Mesenteric fat pad (tissue), 1 donor: ENCODE measurements around the gene ITM2C. TPM values are rescaled to one million over a fixed set of nuclear protein-coding genes. Genes with fewer than 3 reads are reported as not detected.
A peak's percentile ranks its signal among the peaks of the same experiment; 100 is the strongest.

Experiments used
- DNase-seq: peaks from one replicate; pipeline ENCODE4 v3.0.0-alpha.2; 2020; ENCODE audit warnings: low spot score
- total RNA-seq: library from RNA; stranded (reverse); fragmentation: NEBNext Ultra II Directional; extraction: Animal tissue kit (Norgen Biotek cat#: 25700); gene quantifications from one replicate; pipeline ENCODE4 v1.2.1, GENCODE V29; 2021
- donor health status: DM: yes; HTN: yes; CAD: no.

Gene ITM2C
- total RNA-seq, 1 donor from 2014 or later = 27.1 TPM

DNA sequence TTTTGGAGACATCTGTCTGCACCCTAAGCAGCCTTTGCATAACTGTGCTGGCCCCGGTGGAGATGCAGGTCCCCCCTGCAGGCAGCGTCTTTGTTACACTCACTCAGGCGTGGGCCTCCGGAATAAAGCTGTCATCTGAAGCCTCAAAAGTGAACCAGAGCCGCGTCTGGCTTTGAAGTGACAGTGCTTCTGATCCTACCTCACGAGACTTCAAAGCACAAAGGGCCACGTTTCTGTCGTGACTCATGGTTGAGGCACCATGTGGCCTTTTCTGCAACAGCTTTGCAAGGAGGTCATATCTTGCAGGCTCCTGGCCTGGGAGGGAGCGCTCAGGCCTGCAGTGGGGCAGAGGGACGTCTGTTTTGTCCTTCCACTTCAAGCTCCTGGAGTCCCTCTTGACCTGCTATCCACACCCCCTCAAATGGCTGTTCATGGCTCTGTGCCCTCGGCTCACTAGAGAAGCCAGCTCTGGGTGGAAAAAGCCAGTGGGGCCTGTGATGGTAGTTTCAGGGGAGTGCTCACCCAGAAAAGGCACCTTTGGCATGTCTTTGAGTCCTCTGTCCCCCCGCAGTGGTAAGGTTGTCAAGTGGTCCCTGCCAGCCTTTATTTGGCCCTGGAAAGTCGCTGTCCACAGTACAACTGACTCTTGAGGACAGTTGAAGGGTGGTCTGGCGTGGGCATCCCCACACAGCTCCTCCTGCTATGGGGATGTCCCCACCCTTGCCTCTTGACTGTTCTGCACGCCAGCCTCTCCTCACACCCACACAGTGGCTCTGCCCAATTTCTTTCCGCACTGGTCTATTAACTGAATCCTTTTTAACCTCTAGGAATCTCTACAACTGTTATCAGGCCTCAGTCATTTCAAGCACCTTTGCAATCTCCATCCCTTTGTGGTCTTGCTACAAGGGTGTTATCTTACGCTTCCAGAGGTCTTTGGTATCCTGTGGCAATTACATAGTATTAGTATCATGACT lies 41.0 kb downstream of the ITM2C start:
- DNase-seq = peak; percentile 75

DNA sequence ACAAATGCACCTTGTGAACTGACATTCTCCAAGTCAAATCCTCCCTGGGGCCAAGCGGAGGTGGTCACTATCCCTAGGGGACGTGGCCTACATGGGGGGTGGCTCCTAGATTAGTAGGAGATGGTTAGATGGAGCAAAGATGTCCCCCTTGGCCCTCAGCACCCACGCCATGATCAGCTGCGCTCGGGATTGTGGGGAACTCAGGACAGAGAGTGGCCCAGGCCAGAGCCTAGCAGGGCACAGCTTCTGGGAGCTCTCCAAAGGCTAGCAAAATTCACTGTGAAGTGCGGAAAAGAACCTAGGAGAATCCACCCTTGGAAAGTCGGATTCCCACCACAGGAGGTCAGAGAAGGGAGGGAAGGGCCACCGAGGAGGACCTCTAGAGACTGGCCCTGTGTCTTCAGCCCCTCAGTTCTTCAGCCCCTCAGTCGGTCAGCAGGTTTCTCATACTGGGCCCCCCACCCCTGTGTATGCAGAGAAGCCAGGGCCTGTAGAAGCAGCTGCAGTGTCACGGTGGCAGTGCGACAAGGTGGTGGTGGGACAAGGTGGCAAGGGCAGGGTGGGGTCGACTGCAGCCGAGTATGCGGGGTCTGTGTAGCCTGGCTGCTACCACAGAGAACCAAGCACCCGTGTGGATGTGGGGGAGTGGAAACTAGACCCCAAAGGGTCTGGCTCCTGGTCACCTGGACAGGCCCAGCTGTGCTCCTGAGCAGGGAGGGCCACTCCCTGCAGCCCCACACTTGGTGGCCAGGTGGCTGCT lies 41.9 kb downstream of the ITM2C start:
- DNase-seq = peak; percentile 53

DNA sequence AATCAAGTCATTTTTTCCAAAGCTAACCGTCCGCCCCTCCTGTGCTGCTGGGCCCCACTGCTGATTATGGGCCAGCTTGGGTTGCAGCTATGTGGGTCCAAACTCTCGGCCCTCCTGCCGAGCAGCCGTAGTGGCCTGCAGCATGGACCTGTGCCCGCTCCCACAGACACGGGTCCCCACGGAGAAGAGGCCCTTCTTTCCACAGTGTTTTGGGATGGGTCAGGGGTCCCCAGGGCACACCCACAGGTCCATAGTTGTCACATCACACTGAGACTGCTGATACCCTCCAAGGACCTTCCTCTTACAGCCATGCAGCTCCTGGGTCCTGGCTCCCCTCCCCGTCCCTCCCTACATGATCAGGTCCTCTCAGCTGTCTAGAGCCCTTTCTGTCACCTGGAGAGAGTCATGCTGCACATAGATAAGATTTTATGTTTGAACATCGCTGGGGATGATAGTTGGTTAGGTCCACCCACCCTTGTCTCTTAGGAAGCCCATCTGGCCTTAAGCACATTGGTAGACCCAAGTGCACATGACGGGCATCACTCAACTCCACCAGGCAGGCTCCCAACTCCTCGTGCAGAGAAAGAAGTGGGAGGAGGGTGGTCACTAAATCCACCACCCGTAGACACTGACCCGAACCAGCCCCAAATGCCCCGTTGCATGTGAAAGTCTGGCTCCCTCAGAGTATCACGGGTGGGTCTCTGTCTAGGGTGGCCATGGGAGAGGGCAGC lies 42.8 kb downstream of the ITM2C start:
- DNase-seq = peak; percentile 69

DNA sequence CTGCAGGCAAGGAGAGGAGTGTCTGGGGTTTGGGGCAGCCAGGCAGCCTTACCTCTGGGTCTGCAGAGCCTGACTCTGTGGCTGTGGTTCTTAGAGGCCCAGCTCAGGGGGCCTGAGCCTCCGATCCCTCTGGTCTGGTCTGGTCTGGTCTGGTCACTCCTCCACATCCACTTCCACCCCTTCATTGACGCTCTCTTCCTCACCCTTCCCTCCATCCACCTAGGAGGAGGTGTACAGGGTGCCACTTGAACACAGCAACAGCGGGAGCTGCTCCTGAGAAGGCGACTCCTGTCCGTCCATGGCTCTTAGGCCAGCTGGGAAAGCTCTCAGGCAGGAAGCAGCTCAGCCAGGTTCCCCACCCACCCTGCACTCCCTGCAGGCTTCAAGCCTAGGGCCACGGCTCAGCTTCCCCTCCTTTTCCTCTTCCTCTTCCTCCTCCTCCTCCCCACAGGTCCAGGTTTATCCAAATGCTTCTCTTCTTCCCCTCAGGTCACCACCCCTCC lies 43.4 kb downstream of the ITM2C start:
- DNase-seq = peak; percentile 80

DNA sequence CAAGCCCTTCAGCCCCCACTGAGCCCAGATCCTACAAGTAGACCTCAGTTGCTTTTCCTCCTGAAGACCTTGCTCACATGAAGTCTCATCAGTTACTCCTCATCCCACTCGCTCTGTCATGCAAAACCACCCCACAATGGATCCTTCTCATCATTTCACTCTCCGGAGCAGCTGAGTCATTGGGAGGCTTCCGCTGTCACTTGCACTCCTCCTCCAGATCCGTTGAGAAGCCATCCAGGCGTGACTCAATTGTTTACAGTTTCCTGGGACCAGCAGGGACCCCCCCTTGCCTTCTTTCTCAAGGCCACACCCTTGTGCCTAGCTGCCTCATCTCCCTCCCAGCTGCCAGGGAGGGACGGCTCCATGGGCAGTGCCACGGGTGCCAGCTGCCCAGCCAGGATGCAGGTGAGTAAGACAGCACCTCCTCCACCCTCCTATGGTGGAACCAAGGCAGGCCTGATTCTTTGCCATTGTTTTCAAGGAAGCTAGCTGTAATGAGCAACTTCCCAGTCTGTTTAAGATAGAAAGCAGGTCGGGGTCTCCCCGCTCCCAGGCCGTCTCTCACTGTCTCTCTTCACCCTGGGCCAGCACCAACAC lies 44.0 kb downstream of the ITM2C start:
- peak; percentile 43 for DNase-seq

DNA sequence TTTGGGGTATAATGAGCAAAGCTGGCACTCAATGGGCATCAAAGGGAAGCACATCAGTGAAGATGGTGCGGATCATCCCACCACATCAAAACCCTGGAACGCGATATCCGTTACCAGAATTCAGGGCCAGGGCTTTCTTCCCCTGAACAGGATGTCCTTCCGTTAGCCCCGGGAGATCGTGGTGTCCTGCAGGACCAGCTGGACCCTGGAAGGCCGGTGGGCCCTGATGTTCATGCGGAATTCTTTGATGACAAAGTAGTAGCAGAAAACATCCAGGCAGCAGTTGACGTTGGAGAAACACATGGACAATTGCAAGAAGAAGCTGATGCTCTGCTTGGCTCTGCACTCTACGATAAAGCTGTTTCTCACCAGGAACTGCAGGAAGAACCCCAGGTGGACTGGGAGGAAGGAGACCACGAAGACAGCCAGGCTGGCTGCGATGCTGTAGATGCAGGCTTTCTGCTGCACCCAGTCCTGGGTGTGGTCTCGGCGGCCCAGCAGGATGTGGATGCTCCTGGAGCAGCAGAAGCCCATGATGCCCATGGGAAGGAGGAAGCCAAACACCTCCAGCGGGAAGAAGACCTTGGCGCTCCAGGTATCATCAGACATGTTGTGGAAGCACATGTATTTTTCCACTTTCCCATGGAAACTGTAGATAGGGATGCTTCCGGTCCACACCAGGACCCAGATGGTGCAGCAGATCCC lies 45.3 kb downstream of the ITM2C start:
- DNase-seq = peak; percentile 73

DNA sequence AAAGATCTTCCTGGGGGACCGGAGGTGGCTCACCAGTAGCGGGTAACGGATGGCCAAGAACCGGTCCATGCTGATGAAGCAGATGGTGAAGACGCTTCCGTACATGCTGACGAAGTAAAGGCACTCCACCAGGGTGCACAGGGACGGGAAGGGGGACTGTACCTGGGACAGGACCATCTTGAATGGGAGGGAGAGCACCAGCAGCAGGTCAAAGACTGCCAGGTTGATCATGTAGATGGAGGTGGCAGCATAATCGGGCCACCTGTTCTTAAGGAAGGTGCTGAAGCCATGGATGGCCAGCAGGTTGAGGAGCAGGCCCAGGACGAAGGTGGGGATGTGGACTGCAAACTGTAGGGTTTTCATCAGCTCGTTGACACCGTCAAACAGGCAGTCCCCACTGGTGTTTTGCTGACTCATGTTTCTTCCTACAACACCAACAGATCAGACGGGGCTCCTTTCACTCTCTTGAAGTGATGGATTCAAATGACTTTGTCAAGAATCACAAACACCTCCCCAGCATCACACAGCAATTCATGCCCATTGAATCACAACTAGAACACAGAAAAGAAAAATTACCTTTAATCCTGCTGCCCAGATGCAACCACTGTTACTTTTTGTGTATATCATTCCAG lies 45.9 kb downstream of the ITM2C start:
- peak; percentile 45 for DNase-seq

DNA sequence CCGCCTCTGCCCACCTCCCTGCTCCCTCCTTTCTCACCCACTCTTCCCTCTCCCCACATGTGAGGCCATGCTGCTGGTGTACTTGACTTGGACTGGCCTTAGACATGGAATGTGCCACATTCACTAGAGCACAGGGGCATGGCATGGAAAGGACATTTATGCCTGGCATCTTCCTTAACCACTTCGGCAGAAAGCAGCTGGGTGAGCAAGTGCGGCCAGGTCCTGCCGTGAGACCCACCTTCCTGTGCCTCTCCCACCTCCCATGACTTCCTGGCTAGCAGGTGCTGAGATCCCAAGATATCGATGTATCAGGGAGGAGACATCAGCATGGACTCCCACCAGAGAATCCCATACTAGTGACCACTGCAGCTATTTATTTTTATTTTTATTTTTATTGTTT lies 47.3 kb downstream of the ITM2C start:
- DNase-seq = peak; percentile 35

DNA sequence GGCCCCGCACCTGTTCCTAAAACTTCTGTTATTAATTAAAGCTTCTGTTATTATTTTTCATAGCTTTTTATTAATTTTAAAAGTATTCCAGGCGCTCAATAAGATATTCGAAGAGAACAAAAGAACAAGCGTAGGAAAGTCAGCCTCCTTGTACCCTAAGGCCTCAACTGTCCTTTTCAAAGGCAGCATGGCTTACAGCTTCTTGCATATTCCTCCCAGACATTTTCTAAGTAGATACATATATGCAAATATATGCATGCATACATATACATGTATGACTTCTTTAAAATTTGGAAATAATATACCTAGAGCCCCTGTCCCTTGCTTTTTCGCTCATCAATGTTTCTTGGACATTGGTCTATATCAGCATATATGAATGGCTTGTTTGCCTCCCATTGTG lies 48.0 kb downstream of the ITM2C start:
- DNase-seq = no peak

DNA sequence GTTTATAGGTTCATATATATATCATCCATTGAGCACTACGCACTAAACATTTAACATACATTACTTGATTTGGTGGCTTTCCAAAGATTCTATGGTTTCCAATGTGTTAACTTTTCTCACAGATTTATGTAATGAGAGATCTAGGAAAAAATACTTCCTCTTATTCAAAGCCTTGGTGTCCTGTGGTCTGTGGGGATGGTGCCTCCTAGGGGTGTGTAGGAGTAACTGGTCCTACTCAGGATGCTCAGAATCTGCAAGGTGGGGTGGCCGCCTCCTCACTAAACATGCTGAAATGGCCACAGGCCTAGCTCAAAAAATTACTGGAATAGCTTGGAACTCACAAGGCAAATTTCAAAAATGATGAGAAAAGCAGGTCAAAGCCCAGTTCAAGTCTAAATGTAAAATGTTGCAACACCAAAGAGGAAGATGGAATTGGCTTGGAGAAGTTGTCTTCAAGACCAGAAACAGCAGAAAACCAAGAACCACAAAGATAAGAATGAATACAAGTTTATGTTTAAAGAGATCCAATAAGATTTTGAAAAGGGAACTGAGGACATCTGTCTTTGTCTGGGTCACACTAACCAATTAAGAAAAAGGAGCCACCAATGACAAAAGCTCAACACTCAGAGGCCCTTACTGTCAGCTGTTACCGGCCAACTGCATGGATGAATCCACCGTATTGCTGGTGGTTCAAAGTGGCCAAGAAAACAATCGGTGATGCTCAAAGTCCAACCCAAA lies 48.8 kb downstream of the ITM2C start:
- DNase-seq = no peak

DNA sequence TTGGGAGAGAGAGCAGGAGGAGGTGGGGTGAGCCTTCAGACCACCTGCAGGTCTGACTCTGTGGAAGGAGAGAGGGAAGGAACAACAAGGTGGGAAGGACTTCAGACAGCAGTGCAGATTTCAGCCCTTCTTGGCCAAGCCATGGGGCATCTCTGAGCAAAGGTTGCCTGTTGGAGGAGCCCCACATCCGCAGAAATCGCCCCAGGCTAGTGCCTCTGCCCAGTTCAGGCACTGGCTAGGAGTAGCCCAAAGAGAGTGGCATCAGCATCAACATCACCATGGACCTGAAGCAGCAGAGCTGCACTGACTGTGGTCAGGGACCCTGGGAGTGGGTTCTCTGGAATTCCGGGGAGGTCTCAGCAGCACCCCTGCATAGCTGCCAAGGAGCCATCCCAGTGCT lies 50.1 kb downstream of the ITM2C start:
- peak; percentile 37 for DNase-seq

DNA sequence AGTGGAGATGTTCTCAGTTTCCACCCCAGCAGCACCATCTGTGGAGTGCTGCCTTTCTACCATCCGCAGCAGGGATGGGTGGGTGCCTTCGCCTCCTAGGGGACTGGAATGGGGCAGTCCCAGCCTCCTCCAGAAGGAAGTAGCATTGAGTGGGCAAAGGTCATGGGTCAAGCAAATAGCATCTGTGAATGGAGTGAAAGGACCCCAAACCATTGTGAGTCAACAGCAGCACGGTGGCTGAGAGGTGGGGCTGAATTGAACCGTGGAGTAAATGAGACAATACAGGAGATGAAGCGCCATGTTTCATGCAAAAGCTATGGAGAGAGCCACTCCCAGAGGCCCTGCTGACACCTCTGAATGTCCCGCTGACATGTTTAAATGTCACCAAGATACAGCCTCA lies 50.6 kb downstream of the ITM2C start:
- peak; percentile 12 for DNase-seq

DNA sequence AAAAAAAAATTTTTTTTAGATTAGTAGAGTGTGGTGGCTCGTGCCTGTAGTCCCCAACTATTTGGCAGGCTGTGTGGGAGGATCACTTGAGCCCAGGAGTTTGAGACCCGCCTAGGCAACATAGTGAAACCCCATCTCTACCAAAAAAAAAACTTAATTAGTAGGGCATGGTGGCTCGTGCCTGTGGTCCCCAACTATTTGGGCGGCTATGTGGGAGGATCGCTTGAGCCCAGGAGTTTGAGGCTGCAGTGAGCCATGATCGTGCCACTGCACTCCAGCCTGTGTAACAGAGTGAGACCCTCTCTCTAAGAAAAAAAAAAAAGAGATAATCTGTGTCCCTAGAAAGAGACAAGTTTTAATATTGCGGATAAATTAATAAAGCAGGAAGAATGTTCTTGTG lies 51.5 kb downstream of the ITM2C start:
- DNase-seq = peak; percentile 35

DNA sequence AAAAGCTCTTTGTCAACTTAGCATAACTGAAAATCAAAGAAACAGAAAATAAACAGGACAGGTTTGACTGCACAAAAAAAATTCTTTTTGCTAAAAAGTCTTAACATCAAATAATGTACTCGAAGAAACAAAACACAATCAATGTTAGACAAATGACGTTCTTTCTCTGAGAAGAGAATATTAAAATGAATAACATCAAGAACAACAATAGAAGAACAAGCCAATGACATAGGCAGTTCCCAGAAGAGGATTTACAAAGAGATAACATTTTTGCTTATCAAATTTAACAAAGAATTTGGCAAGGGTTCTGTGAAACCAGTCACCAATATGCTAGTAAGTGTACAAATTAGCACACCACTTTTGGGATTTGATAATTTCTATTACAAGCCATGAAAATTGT lies 54.5 kb downstream of the ITM2C start:
- DNase-seq = no peak

DNA sequence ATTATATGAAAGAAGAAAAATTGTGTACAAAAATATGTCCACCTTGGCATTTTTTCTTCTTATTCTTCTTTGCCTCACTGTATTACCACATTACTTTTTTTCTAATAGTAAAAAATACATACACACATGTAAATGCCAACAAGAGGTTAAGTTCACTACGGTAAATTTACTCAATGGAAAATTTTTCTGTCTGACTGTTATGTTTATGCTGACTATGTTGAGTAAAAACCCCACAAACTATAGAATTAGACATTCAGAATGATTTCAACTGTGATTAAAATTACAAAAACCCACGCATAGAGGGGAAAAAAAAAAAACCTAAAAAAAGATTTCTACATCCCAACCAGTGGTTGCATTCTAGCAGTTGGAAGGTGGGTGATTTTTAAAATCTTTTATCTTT lies 54.9 kb downstream of the ITM2C start:
- no peak for DNase-seq

DNA sequence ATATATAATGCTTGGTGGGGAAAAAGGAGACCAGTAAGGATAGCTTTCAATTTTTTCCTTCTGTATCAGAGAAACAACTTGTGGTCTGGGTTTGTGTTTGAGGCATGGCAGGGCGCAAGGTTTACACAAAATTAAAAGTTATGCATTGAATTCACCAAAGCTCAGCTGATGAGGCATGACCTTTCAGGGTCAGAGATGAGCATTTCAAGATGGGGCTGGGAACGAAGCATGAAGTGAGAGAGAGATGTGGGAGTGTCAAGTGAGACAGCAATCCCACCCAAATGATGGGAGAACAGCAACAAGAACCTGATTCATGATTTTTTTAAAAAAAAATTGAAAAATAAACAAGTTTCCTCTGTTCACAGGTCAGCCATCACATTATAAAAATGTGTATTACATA lies 55.4 kb downstream of the ITM2C start:
- DNase-seq = no peak

DNA sequence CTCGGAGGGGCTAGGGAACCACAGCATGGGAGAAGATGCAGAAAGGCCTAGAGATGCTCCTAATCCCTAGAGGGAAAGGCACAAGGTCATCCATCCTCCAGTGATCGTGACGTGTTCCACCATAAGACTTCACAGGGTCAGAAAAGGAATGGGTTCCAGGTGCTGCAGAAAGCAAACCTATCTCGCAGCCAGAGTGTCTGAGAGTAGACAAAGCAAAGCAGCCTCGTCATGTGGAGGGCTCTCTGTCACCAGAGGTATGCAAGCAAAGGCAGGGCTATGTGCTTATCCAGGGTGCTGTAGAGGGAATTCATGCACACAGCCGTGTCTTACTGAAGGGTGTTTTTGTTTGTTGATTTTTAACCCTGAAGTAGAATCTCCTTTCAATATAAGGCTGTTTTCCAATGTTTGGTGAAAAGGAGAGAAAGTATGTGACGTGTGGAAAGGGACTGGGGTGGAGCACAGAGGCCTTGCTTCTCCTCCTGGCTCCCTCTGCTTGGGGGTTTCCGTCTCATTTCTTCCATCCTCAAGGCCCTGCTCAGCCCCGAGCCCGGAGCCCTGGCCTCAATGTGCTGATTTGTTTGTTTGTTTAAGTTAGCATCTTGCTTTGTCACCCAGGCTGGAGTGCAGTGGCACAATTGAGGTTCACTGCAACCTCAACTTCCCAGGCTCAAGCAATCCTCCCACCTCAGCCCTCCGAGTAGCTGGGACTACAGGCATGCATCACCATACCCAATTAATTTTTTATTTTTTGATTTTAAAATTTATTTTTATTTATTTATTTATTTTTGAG lies 57.3 kb downstream of the ITM2C start:
- DNase-seq = peak; percentile 49

DNA sequence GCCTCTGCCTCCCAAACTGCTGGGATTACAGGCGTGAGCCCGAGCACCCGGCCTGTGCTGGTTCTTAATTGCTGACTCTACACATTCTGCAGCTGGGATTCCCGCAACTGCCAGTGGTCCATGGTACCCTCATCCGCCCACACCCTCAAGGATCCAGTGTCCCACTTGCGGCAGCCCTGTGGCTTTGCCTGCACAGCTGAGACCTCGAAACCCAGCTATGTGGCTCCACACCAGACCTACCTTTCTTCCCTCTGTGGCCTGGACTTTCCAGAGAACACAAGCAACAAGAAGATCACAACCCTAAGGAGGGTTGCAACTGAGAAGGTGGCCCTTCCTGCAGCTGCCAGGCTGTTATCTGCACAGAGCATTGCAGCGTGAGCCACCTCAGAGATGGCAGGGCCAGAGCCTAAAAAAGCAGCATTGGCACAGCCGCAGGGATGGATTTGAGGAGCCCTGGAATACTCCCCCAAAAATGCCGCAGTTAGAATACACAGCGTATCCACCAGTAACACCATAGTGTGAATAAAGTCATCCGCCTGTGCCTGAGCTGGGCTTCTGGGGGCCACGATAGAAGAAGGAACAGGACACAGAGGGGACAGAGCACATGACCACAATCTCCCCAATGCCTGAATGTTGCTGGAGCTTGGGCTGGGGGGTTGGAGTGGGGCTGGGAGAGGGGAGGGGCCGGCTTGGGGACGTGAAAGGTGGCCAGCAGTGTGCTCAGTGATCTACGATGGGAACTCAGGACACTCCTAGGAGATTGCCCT lies 58.4 kb downstream of the ITM2C start:
- DNase-seq = peak; percentile 60
